Esophagus muscularis mucosa (tissue), 3 donors: ENCODE data around the gene HINT3.

Source experiments
- POLR2A ChIP-seq: fragments of 450-650 bp; IDR thresholded peaks from one replicate; pipeline ENCODE4 v1.6.1; 2017; ENCODE audit warnings: antibody characterized with exemption, moderate library complexity, mild to moderate bottlenecking, low read depth
- TF ChIP-seq, protein P1 (sequence below), 3 experiments: fragments of 200-600 bp in 2 of 3; fragments of 450-650 bp in 1 of 3; sonication (generic) in 2 of 3; IDR thresholded peaks; one replicate each; pipeline ENCODE4 v1.5.1; 2017 to 2019; ENCODE audit warnings: antibody characterized with exemption in 3 of 3, mild to moderate bottlenecking in 2 of 3, moderate library complexity in 1 of 3

DNA sequence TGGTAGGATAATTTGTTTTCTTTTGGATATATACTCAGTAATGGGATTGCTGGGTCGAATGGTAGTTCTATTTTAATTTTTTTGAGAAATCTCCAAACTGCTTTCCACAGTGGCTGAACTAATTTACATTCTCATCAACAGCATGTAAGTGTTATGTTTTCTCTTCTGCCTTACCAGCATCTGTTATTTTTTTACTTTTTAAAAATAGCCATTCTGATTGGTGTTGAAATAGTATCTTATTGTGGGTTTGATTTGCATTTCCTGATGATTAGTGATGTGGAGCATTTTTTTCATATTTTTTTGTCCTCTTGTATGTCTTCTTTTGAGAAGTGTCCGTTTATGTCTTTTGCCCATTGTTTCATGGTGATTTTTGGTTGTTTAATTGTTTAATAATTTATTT, 11.9 kb downstream of the HINT3 start:
- TF ChIP-seq, protein P1, sequence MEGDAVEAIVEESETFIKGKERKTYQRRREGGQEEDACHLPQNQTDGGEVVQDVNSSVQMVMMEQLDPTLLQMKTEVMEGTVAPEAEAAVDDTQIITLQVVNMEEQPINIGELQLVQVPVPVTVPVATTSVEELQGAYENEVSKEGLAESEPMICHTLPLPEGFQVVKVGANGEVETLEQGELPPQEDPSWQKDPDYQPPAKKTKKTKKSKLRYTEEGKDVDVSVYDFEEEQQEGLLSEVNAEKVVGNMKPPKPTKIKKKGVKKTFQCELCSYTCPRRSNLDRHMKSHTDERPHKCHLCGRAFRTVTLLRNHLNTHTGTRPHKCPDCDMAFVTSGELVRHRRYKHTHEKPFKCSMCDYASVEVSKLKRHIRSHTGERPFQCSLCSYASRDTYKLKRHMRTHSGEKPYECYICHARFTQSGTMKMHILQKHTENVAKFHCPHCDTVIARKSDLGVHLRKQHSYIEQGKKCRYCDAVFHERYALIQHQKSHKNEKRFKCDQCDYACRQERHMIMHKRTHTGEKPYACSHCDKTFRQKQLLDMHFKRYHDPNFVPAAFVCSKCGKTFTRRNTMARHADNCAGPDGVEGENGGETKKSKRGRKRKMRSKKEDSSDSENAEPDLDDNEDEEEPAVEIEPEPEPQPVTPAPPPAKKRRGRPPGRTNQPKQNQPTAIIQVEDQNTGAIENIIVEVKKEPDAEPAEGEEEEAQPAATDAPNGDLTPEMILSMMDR (IDR thresholded peaks at IDR 0.05), result no peak
- TF ChIP-seq POLR2A, result no peak
